Activated T-cell treated with anti-CD3 and anti-CD28 coated beads, Interleukin-2, amount 50 U/mL, for 48 hours (primary cell): ENCODE measurements around the gene GPR173.

Experiments
- DNase-seq, 2 experiments: peaks; one replicate each; pipeline ENCODE4 v3.0.0-alpha.2; 2020

Gene GPR173, protein sequence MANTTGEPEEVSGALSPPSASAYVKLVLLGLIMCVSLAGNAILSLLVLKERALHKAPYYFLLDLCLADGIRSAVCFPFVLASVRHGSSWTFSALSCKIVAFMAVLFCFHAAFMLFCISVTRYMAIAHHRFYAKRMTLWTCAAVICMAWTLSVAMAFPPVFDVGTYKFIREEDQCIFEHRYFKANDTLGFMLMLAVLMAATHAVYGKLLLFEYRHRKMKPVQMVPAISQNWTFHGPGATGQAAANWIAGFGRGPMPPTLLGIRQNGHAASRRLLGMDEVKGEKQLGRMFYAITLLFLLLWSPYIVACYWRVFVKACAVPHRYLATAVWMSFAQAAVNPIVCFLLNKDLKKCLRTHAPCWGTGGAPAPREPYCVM

GRCh38 chrX:53048169-53049126 lies at the start of gene GPR173:
Gene GPR173, plus strand, starts transcription at chrX:53048789. Its CDS starts 27,833 bp downstream, at chrX:53076622.
- DNase-seq, result no peak

GRCh38 chrX:53000447-53001135 lies 48.0 kb upstream of the GPR173 start:
- no peak for DNase-seq

DNA sequence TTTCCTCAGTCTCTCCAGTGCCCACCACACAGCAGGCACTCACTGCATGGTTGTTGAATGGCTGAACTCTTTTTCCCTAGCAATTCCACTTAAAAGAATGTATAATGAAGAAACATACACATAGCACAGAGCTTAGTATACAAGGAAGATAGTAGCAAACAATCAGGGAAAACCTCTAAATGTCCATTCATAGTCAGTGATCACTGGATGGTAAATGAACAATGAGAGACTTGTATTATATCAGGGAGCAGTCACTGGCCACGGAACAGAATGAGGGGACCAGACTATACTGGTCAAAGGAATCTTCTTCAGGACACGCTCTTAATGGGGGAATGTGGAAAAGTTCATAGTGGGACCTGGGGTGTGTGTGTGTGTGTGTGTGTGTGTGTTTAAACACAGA lies 46.6 kb upstream of the GPR173 start:
- DNase-seq, result no peak

DNA sequence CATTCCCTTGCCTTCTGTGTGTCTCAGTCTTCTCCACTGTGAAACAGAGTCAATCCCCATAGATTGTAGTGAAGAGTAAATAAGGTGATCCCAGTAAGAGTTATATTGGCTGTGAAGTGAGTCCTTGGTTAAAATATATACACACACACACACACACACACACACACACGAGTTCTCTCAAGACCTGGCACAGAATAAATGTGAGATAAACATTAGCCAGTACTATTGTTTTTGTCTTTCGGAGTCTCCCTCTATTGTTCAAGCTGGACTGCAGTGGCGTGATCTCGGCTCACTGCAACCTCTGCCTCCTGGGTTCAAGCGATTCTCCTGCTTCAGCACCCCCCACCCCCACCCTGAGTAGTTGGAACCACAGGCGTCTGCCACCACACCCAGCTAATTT lies 45.5 kb upstream of the GPR173 start:
- no peak for DNase-seq

DNA sequence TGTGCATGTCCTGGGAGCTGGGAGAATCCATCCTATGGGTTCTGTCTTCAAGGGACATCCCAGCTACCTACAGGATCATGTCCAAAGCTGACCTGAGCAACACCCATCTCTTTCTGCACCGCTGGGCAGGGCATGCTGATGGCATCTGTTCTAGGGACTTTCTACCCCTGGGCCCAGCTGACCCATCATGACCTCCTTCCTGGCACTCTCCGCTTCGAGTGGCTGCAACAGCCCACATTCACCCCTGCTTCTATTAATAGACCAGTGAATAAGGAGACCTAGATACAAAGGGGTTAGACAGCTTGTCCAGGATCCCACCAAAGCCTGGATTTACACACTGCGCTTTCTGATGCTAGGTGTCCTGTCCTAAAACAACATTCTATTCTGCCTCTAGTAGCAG lies 44.6 kb upstream of the GPR173 start:
- DNase-seq, result no peak

GRCh38 chrX:53004811-53005210 lies 43.8 kb upstream of the GPR173 start:
- no peak for DNase-seq

- no peak for DNase-seq
These were observed 43.3 kb upstream of the GPR173 start for GRCh38 chrX:53005327-53005726.

- DNase-seq, result no peak
These were observed 39.6 kb upstream of the GPR173 start for GRCh38 chrX:53009032-53009431.

DNA sequence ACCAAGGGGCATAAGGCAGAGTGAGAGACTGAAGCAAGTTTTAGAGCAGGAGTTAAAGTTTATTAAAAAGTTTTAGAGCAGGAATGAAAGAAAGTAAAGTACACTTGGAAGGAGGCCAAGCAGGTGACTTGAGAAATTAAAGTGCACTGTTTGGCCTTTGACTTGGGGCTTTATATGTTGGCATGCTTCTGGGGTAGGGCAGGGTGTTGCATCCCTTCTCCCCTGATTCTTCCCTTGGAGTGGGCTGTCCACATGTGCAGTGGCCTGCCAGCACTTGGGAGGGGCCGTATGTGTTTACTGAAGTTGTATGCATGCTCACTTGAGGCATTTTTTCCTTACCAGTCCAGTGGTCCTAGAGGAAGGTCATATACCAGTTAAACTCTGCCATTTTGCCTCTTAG lies 35.3 kb upstream of the GPR173 start:
- no peak for DNase-seq

GRCh38 chrX:53018627-53019026 lies 30.0 kb upstream of the GPR173 start:
- DNase-seq, result no peak

- DNase-seq, result no peak
These were observed 26.2 kb upstream of the GPR173 start for GRCh38 chrX:53022381-53022780.

GRCh38 chrX:53028678-53029077 lies 19.9 kb upstream of the GPR173 start:
- DNase-seq, result no peak

GRCh38 chrX:53031380-53031779 lies 17.2 kb upstream of the GPR173 start:
- no peak for DNase-seq

GRCh38 chrX:53036149-53036548 lies 12.4 kb upstream of the GPR173 start:
- no peak for DNase-seq

DNA sequence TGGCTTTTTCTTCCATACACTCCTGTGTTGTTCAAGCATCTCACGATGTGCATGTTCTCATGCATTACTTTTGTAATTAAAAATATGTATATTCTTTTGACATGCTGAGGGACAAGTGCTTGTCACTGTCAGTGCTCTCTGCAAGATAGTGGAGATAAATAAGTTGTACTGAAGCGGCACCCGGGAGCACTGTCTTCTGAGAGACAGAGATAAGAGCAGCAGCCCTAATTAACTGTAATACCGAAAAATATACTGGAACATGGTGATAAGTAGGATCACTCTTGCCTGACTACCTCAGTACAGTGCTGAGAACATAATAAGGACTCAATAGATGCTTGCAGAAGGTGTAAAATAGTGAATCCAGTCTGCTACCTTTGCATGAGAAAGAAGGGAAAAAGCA lies 9.4 kb upstream of the GPR173 start:
- no peak for DNase-seq

- no peak for DNase-seq
These were observed 3.6 kb upstream of the GPR173 start for GRCh38 chrX:53044995-53045394.

GRCh38 chrX:53047228-53047627 lies 1.4 kb upstream of the GPR173 start:
- DNase-seq, result no peak

DNA sequence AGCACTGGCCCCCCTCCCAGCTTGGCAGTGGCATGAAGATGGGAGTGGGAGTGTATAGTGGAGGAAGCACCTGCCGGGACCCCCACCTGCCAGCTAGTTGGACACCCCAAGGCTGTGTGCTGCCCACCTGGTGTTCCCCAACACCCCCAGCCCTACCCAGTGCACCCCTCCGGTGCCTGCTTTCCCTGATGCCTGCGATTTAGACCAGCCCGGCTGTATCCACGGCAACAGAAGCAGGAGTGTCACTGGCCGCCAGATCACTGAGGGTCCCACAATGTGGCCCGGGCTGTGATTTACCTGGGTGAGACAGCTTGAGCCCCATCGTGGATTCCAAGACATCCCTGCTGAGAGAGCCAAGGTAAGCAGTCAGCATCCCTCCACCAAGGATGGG lies 533 bp downstream of the GPR173 start:
- no peak for DNase-seq

- DNase-seq, result no peak
These were observed 2.3 kb downstream of the GPR173 start for GRCh38 chrX:53050841-53051240.

DNA sequence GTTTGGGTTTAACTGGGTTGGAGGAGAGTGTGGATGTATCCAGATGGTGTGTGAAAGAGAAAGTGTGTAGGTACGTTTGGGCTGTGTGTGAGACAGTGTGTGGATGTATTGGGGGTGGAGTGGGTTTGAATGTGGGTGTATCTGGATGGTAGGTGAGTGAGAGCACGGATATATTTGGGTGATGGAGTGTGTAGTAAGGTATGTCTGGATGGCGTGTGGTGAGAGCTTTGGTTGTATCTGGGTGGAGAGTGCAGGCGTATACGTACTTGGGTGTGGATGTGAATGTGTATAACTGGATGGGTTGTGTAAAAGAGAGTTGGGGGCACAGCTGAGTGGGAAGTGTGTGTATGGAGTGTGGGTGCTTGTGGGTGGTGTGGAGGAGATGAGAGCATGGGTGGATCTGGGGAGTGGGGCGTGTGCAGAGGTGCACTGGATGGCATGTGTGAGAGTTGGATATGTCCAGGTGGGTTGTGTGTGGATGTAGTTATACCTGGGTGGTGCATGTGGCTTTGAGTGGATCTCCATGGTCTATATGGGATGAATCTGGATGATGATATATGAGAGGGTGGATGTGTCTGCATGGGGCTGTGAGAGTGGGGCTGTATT lies 6.8 kb downstream of the GPR173 start:
- no peak for DNase-seq

DNA sequence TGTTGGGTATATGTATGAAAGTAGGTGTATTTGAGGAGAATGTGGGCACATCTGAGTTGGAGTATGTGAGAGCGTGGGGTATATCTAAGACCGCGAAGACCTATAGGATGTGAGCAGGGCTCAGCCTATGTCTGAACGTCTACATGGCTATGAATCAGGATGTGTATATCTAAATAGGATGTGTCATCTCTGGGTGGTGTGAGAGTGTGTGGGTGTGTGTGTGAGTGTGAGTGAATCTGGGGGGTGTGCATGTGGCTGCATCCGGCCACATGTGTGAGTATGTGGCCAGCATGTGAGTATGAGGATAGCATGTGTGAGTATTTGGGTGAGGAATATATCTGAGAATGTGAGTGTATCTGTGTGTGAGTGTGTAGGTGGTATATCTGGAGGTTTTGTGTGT lies 7.7 kb downstream of the GPR173 start:
- no peak for DNase-seq

- DNase-seq, result no peak
These were observed 16.5 kb downstream of the GPR173 start for GRCh38 chrX:53065104-53065503.

GRCh38 chrX:53071064-53071463 lies 22.5 kb downstream of the GPR173 start:
- DNase-seq, result no peak
